DND-41 (cell line): ENCODE measurements around the gene SPNS2.

Source experiments
- ATAC-seq: fragments of 200-7000 bp; cut with Tn5 transposase; 3 replicates; pipeline ENCODE4 v1.9.1; 2021; ENCODE audit warnings: low read depth; ENCODE audit not compliant: insufficient read depth
- DNase-seq: peaks from one replicate; pipeline ENCODE4 v3.0.0-alpha.2; 2020
- H2AFZ ChIP-seq: 2 replicates; pipeline ENCODE4 v1.6.0; 2012; ENCODE audit warnings: low read depth, low read length
- H3K27ac ChIP-seq: 2 replicates; pipeline ENCODE4 v1.5.1; 2012; ENCODE audit warnings: low read length, inconsistent platforms
- H3K27me3 ChIP-seq: fragments of 200-600 bp; sonication (generic); 2 replicates; pipeline ENCODE4 v1.6.0; 2012; ENCODE audit warnings: low read length, mild to moderate bottlenecking, inconsistent platforms; ENCODE audit not compliant: insufficient read depth, poor library complexity
- H3K36me3 ChIP-seq: 2 replicates; pipeline ENCODE4 v1.5.1; 2012; ENCODE audit warnings: low read length, inconsistent platforms; ENCODE audit not compliant: insufficient read depth
- H3K4me1 ChIP-seq: 2 replicates; pipeline ENCODE4 v1.5.1; 2012; ENCODE audit warnings: mild to moderate bottlenecking, low read length; ENCODE audit not compliant: insufficient read depth
- H3K4me2 ChIP-seq: 2 replicates; pipeline ENCODE4 v1.6.0; 2012; ENCODE audit warnings: mild to moderate bottlenecking, moderate library complexity, low read length, inconsistent platforms; ENCODE audit not compliant: insufficient read depth
- H3K4me3 ChIP-seq, 2 experiments: fragments of 200-600 bp in 1 of 2; shearing (Covaris generic) in 1 of 2; 2 replicates each; pipeline ENCODE4 v1.5.1; 2012 to 2016; ENCODE audit warnings: inconsistent platforms in 2 of 2, low read length in 2 of 2, mild to moderate bottlenecking in 2 of 2, low read depth in 1 of 2, moderate library complexity in 1 of 2
- H3K79me2 ChIP-seq: 2 replicates; pipeline ENCODE4 v1.6.0; 2012; ENCODE audit warnings: low read length, inconsistent platforms; ENCODE audit not compliant: insufficient read depth
- H3K9ac ChIP-seq: 2 replicates; pipeline ENCODE4 v1.6.0; 2012; ENCODE audit warnings: low read depth, mild to moderate bottlenecking, inconsistent platforms, low read length, moderate library complexity
- H3K9me3 ChIP-seq: 2 replicates; pipeline ENCODE4 v1.5.1; 2012; ENCODE audit warnings: low read length, moderate library complexity, mild to moderate bottlenecking, inconsistent platforms; ENCODE audit not compliant: insufficient read depth, severe bottlenecking
- H4K20me1 ChIP-seq: 2 replicates; pipeline ENCODE4 v1.6.0; 2012; ENCODE audit warnings: low read length; ENCODE audit not compliant: insufficient read depth
- EZH2 ChIP-seq: IDR thresholded peaks from 3 replicates; pipeline ENCODE4 v1.6.1; 2012; ENCODE audit warnings: borderline replicate concordance, low read depth, mild to moderate bottlenecking, moderate library complexity, low read length, inconsistent platforms; ENCODE audit not compliant: severe bottlenecking
- TF ChIP-seq, protein P1 (sequence below): IDR thresholded peaks from 2 replicates; pipeline ENCODE4 v1.5.1; 2012; ENCODE audit warnings: borderline replicate concordance, low read length, moderate library complexity, mild to moderate bottlenecking; ENCODE audit not compliant: poor library complexity, severe bottlenecking; ENCODE audit errors: extremely low read depth

SPNS2 gene

DNA sequence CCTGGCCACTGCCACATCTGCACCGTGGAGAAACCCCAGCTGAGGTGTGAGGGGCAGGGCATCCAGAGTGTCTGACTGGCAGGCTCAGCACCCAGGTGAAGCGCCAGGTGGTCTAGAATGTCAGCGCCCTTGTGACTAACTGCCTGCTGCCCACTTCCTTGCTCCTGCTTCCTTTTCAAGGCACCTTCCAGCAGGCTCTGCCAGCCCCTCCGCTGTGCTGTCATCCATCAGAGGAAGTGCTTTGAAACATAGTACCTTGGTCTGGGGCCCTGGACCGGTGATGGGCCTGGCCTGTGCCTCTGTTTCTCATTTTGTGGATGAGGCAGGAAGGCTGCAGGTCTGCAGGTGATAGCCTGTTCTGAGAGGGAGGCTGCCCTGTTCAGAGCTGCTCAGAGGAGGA is 5.5 kb downstream of the SPNS2 start:
- Histone ChIP-seq H3K9me3 (no peaks in the 10 kb centered on the region), H3K4me1 (peaks cover 19% of the 10 kb centered on the region), H3K4me2 (no peak overlapping the region), H3K36me3 (no peaks in the 10 kb centered on the region), H3K79me2 (no peaks in the 10 kb centered on the region), H3K4me3 (no peak overlapping the region), H3K27ac (no peak overlapping the region), H2AFZ (no peak overlapping the region), H3K9ac (no peak overlapping the region), H3K27me3 (peaks cover 22% of the 10 kb centered on the region), H4K20me1 (peaks cover 33% of the 10 kb centered on the region)
- ATAC-seq (0 out of 3 replicates have a peak, but pooled peaks have one; percentile 16), DNase-seq (peak; percentile 20)
- no peak for TF ChIP-seq EZH2
- TF ChIP-seq, protein P1, sequence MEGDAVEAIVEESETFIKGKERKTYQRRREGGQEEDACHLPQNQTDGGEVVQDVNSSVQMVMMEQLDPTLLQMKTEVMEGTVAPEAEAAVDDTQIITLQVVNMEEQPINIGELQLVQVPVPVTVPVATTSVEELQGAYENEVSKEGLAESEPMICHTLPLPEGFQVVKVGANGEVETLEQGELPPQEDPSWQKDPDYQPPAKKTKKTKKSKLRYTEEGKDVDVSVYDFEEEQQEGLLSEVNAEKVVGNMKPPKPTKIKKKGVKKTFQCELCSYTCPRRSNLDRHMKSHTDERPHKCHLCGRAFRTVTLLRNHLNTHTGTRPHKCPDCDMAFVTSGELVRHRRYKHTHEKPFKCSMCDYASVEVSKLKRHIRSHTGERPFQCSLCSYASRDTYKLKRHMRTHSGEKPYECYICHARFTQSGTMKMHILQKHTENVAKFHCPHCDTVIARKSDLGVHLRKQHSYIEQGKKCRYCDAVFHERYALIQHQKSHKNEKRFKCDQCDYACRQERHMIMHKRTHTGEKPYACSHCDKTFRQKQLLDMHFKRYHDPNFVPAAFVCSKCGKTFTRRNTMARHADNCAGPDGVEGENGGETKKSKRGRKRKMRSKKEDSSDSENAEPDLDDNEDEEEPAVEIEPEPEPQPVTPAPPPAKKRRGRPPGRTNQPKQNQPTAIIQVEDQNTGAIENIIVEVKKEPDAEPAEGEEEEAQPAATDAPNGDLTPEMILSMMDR, result no peak

DNA sequence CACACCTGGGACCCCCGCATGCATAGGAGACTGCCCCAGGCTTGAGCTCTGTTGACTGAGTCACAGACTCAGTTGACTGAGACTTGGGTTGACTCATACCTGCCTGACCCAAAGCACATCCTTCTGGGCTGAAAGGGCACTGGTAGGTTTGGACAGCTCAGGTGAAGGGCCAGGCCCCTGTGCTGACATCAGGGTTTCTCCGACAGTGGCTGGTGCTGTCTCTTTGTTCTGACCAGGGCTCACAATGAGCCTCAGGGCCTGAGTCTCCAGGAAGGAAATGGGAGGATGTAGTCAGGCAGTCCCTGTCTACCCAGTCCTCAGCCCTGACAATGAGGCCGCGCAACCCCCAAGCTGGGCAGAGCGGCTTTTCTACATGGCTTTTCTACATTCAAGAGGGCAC is 6.5 kb downstream of the SPNS2 start:
- no peak overlapping the region for H2AFZ ChIP-seq
- H3K36me3 ChIP-seq, result no peaks in the 10 kb centered on the region
- H4K20me1 ChIP-seq, result peaks cover 25% of the 10 kb centered on the region
- no peak overlapping the region for H3K4me3 ChIP-seq
- DNase-seq (no peak), ATAC-seq (no peak)
- H3K27me3 ChIP-seq, result peaks cover 12% of the 10 kb centered on the region
- H3K79me2 ChIP-seq, result no peaks in the 10 kb centered on the region
- TF ChIP-seq EZH2, result no peak
- H3K4me1 ChIP-seq, result peaks cover 9% of the 10 kb centered on the region
- no peak overlapping the region for H3K27ac ChIP-seq
- no peak overlapping the region for H3K9ac ChIP-seq
- H3K9me3 ChIP-seq, result no peaks in the 10 kb centered on the region
- H3K4me2 ChIP-seq, result no peak overlapping the region

DNA sequence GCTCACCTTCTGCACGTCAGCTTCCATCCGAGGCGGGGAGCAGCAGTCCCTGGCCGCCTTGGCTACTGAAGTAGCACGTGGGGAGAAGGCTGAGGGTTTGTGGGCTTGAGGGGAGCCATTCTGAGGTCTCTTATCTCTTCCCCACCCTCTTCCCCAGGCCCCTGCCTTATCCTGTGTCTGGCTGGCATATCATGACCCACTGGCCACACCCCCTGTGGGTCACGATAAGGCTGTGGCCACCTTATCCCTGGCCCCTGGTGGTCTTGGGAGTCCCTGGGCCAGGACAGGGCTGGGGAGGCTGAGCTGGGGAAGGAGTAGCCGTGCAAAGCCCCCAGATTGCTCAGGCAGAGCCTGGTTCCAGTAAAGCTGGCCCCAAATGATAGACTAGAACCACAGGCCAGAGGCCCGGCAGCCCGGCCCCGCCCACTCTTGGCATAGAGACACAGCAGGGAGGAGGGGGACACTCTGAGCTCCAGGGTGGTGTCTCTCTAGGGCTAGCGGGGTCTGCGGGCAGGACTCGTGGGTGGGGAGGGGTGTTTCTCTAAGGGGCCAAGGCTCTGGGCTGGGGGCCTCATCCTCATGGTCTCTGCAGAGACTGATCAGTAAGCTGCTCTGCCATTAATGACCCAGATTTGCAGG is 7.6 kb downstream of the SPNS2 start:
- Histone ChIP-seq H3K9me3 (no peaks in the 10 kb centered on the region), H4K20me1 (peaks cover 17% of the 10 kb centered on the region), H3K79me2 (no peaks in the 10 kb centered on the region), H2AFZ (no peak overlapping the region), H3K36me3 (no peaks in the 10 kb centered on the region), H3K4me3 (no peak overlapping the region), H3K4me2 (no peak overlapping the region), H3K27ac (no peak overlapping the region), H3K9ac (no peak overlapping the region), H3K27me3 (peaks cover under 1% of the 10 kb centered on the region), H3K4me1 (peaks cover 3% of the 10 kb centered on the region; the same call in 1 of the 2 replicates)
- DNase-seq (no peak), ATAC-seq (no peak)
- no peak for TF ChIP-seq EZH2
- TF ChIP-seq, protein P1, result no peak

DNA sequence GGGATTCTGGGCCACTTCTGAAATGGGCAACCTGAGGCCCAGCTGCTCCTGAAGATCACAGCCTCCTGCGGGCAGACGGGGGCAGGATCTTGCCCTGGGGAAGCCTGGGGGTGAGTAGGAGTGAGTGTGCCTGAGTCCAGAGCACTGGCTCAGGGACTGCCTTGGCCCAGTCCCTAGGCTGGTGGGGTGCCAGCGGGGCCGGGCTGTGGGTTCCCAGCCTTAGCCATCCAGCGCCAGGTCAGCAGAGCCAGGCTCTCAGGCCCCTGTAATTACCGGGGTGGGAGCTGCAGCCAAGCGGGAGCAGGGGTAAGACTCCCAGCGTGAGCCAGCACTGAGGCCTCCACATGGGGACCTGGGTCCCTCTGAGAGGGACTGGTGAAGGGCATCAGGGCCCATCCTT is 8.2 kb downstream of the SPNS2 start:
- H3K9me3 ChIP-seq, result no peaks in the 10 kb centered on the region
- no peak for DNase-seq
- no peak overlapping the region for H3K4me2 ChIP-seq
- ATAC-seq, result no peak
- H3K27ac ChIP-seq, result no peak overlapping the region
- TF ChIP-seq EZH2, result no peak
- TF ChIP-seq, protein P1, result no peak
- no peak overlapping the region for H2AFZ ChIP-seq
- H3K79me2 ChIP-seq, result no peaks in the 10 kb centered on the region
- H3K36me3 ChIP-seq, result no peaks in the 10 kb centered on the region
- peaks cover 13% of the 10 kb centered on the region for H4K20me1 ChIP-seq
- peaks cover 3% of the 10 kb centered on the region; the same call in 1 of the 2 replicates for H3K4me1 ChIP-seq
- H3K27me3 ChIP-seq, result no peaks in the 10 kb centered on the region
- no peak overlapping the region for H3K4me3 ChIP-seq
- no peak overlapping the region for H3K9ac ChIP-seq
